Endometrial microvascular endothelial cells (primary cell): ENCODE results near the gene SH3TC2. TPM values are rescaled to one million over a fixed set of nuclear protein-coding genes. Genes with fewer than 3 reads are reported as not detected.

Source experiments
- in situ Hi-C: cut with HindIII; loops from 2 replicates; pipeline ENCODE4 v1.10.0; 2017; ENCODE audit warnings: low sequenced_read_pairs, low pct_unique_long_range_greater_than_20kb; ENCODE audit errors: inconsistent ontology term
- total RNA-seq: library from RNA; depleted of rRNA; stranded (reverse); fragments of >200 nt; gene quantifications from one replicate; pipeline ENCODE4 v1.2.3, GENCODE V29; 2015; ENCODE audit errors: inconsistent ontology term

The SH3TC2 gene
- total RNA-seq, 1 donor from 2014 or later: 1.4 TPM

GRCh38 chr5:149011084-149011483, 51.8 kb downstream of the SH3TC2 start:
- in situ Hi-C loops: no loop called here

- in situ Hi-C loops: no loop called here
Measured at GRCh38 chr5:149007174-149007573, 55.7 kb downstream of the SH3TC2 start.

GRCh38 chr5:149006426-149006825, 56.4 kb downstream of the SH3TC2 start:
- in situ Hi-C loops: no loop called here

- in situ Hi-C loops: no loop called here
Measured at GRCh38 chr5:149005077-149005892, 57.6 kb downstream of the SH3TC2 start.

- in situ Hi-C loops: no loop called here
Measured at GRCh38 chr5:149004559-149004958, 58.3 kb downstream of the SH3TC2 start.

- in situ Hi-C loops: no loop called here
Measured at GRCh38 chr5:149002761-149003689, 59.8 kb downstream of the SH3TC2 start.

- in situ Hi-C loops: no loop called here
Measured at GRCh38 chr5:149002053-149002452, 60.8 kb downstream of the SH3TC2 start.

GRCh38 chr5:149001162-149001561, 61.7 kb downstream of the SH3TC2 start:
- in situ Hi-C loops: no loop called here

- in situ Hi-C loops: loop anchor here (25.0 kb wide), 2 partner anchors 113 to 262 kb away; no protein-coding TSS in a partner anchor
Measured at GRCh38 chr5:148999741-149000140, 63.1 kb downstream of the SH3TC2 start.

- in situ Hi-C loops: loop anchor here (25.0 kb wide), 2 partner anchors 114 to 261 kb away; no protein-coding TSS in a partner anchor
Measured at GRCh38 chr5:148998174-148998797, 64.6 kb downstream of the SH3TC2 start.

- in situ Hi-C loops: loop anchor here (25.0 kb wide), 2 partner anchors 116 to 259 kb away; no protein-coding TSS in a partner anchor
Measured at GRCh38 chr5:148996270-148996669, 66.6 kb downstream of the SH3TC2 start.

GRCh38 chr5:148995791-148996190, 67.1 kb downstream of the SH3TC2 start:
- in situ Hi-C loops: loop anchor here (25.0 kb wide), 2 partner anchors 117 to 258 kb away; no protein-coding TSS in a partner anchor

- in situ Hi-C loops: loop anchor here (25.0 kb wide), 2 partner anchors 119 to 256 kb away; no protein-coding TSS in a partner anchor
Measured at GRCh38 chr5:148993283-148993936, 69.5 kb downstream of the SH3TC2 start.

GRCh38 chr5:148992265-148992664, 70.6 kb downstream of the SH3TC2 start:
- in situ Hi-C loops: loop anchor here (25.0 kb wide), 2 partner anchors 120 to 255 kb away; no protein-coding TSS in a partner anchor

GRCh38 chr5:148991566-148991965, 71.3 kb downstream of the SH3TC2 start:
- in situ Hi-C loops: loop anchor here (25.0 kb wide), 2 partner anchors 121 to 254 kb away; no protein-coding TSS in a partner anchor

GRCh38 chr5:148990817-148991216, 72.0 kb downstream of the SH3TC2 start:
- in situ Hi-C loops: loop anchor here (25.0 kb wide), 2 partner anchors 121 to 254 kb away; no protein-coding TSS in a partner anchor

GRCh38 chr5:148989567-148989966, 73.3 kb downstream of the SH3TC2 start:
- in situ Hi-C loops: loop anchor here (25.0 kb wide), 2 partner anchors 123 to 252 kb away; no protein-coding TSS in a partner anchor

GRCh38 chr5:148988328-148988727, 74.5 kb downstream of the SH3TC2 start:
- in situ Hi-C loops: loop anchor here (25.0 kb wide), 2 partner anchors 124 to 251 kb away; no protein-coding TSS in a partner anchor
